GM18870 (cell line): ENCODE measurements around the gene GAD2.
A peak's percentile ranks its signal among the peaks of the same experiment; 100 is the strongest.
"Not testable (repeated sequence)": the region's sequence is repeated elsewhere in the genome, so short reads cannot be mapped to it uniquely, and the experiment has no call there.

Experiments
- ATAC-seq: cut with Tn5 transposase; IDR thresholded peaks from one replicate; pipeline ENCODE4 v1.9.1; 2021; ENCODE audit warnings: moderate library complexity; ENCODE audit not compliant: unreplicated experiment

The GAD2 gene

GRCh38 chr10:26311383-26311940 lies 94.9 kb downstream of the GAD2 start:
- no peak for ATAC-seq

- ATAC-seq, result no peak
Observed at GRCh38 chr10:26314265-26315013, 97.9 kb downstream of the GAD2 start.

GRCh38 chr10:26318672-26319071 lies 102.1 kb downstream of the GAD2 start:
- ATAC-seq, result no peak

GRCh38 chr10:26323219-26323618 lies 106.6 kb downstream of the GAD2 start:
- ATAC-seq, result no peak

- no peak for ATAC-seq
Observed at GRCh38 chr10:26326851-26327250, 110.3 kb downstream of the GAD2 start.

- ATAC-seq, result no peak
Observed at GRCh38 chr10:26327811-26328210, 111.2 kb downstream of the GAD2 start.

GRCh38 chr10:26331371-26331770 lies 114.8 kb downstream of the GAD2 start:
- no peak for ATAC-seq

- ATAC-seq, result no peak
Observed at GRCh38 chr10:26334232-26334931, 117.8 kb downstream of the GAD2 start.

GRCh38 chr10:26334932-26335573 lies 118.5 kb downstream of the GAD2 start:
- peak; percentile 86 for ATAC-seq

GRCh38 chr10:26335574-26336093 lies 119.1 kb downstream of the GAD2 start:
- ATAC-seq, result peak; percentile 64

GRCh38 chr10:26336979-26337378 lies 120.4 kb downstream of the GAD2 start:
- ATAC-seq, result no peak

- no peak for ATAC-seq
Observed at GRCh38 chr10:26341701-26342100, 125.1 kb downstream of the GAD2 start.

- ATAC-seq, result not testable (repeated sequence)
Observed at GRCh38 chr10:26348821-26349417, 132.3 kb downstream of the GAD2 start.
